Neural cell (in vitro differentiated cells): Measurements from ENCODE around the gene MPL. TPM values are rescaled to one million over a fixed set of nuclear protein-coding genes. Genes with fewer than 3 reads are reported as not detected.

Experiments used
- H2AFZ ChIP-seq: fragments of 200-600, 300-800 bp; sonication (generic), shearing (Covaris generic); 2 replicates; pipeline ENCODE4 v1.6.0; 2014; ENCODE audit warnings: low read depth, mild to moderate bottlenecking, antibody characterized with exemption, low read length, moderate library complexity
- H3F3A ChIP-seq: fragments of 200-600 bp; shearing (Covaris generic); 2 replicates; pipeline ENCODE4 v1.6.1; 2016; ENCODE audit warnings: mild to moderate bottlenecking, moderate library complexity, mixed read lengths, antibody characterized with exemption, low read length; ENCODE audit not compliant: insufficient read depth, poor library complexity, severe bottlenecking
- H3K27ac ChIP-seq: fragments of 200-600, 300-800 bp; sonication (generic), shearing (Covaris generic); 2 replicates; pipeline ENCODE4 v1.5.1; 2014; ENCODE audit warnings: mild to moderate bottlenecking, low read length, moderate library complexity
- H3K27me3 ChIP-seq: fragments of 300-800, 200-600 bp; sonication (generic), shearing (Covaris generic); 2 replicates; pipeline ENCODE4 v1.6.0; 2014; ENCODE audit warnings: mild to moderate bottlenecking, low read depth, low read length, moderate library complexity; ENCODE audit not compliant: insufficient read depth
- H3K36me3 ChIP-seq: fragments of 300-800, 200-600 bp; sonication (generic), shearing (Covaris generic); 2 replicates; pipeline ENCODE4 v1.5.1; 2014; ENCODE audit warnings: mild to moderate bottlenecking, antibody characterized with exemption, low read length, moderate library complexity; ENCODE audit not compliant: insufficient read depth
- H3K4me2 ChIP-seq: fragments of 300-800, 200-600 bp; sonication (generic), shearing (Covaris generic); 2 replicates; pipeline ENCODE4 v1.6.0; 2014; ENCODE audit warnings: mild to moderate bottlenecking, low read length
- H3K4me3 ChIP-seq: fragments of 300-800, 200-600 bp; sonication (generic), shearing (Covaris generic); 2 replicates; pipeline ENCODE4 v1.5.1; 2014; ENCODE audit warnings: mild to moderate bottlenecking, low read length, moderate library complexity
- H3K79me2 ChIP-seq: fragments of 200-600 bp; shearing (Covaris generic); replicated peaks from 2 replicates; pipeline ENCODE4 v1.6.0; 2014; ENCODE audit warnings: mild to moderate bottlenecking, low read length, moderate library complexity; ENCODE audit not compliant: insufficient read depth
- H3K9ac ChIP-seq: fragments of 300-800, 200-600 bp; sonication (generic), shearing (Covaris generic); 2 replicates; pipeline ENCODE4 v1.6.1; 2016; ENCODE audit warnings: mild to moderate bottlenecking, low read length, mixed read lengths
- H3K9me2 ChIP-seq: fragments of 200-600 bp; shearing (Covaris generic); 2 replicates; pipeline ENCODE4 v1.6.1; 2016; ENCODE audit warnings: mild to moderate bottlenecking, low read length, mixed read lengths; ENCODE audit not compliant: insufficient read depth
- H3K9me3 ChIP-seq: fragments of 200-600, 300-800 bp; sonication (generic), shearing (Covaris generic); 2 replicates; pipeline ENCODE4 v1.6.1; 2016; ENCODE audit warnings: mild to moderate bottlenecking, mixed run types, low read length, moderate library complexity, mixed read lengths
- H4K20me1 ChIP-seq: fragments of 200-600 bp; shearing (Covaris generic); 2 replicates; pipeline ENCODE4 v1.6.1; 2016; ENCODE audit warnings: mild to moderate bottlenecking, mixed run types; ENCODE audit not compliant: insufficient read depth
- CTCF ChIP-seq: fragments of 450-650 bp; IDR thresholded peaks from 2 replicates; pipeline ENCODE4 v1.5.1; 2014; ENCODE audit warnings: antibody characterized with exemption, mild to moderate bottlenecking, moderate library complexity; ENCODE audit not compliant: poor library complexity, severe bottlenecking
- EP300 ChIP-seq: fragments of 450-650 bp; conservative IDR thresholded peaks from 2 replicates; pipeline ENCODE4 v1.6.1; 2014; ENCODE audit warnings: antibody characterized with exemption, mild to moderate bottlenecking, moderate library complexity; ENCODE audit not compliant: poor library complexity, severe bottlenecking
- EZH2 ChIP-seq: fragments of 200-600, 300-800 bp; shearing (Covaris generic), sonication (generic); IDR thresholded peaks from 2 replicates; pipeline ENCODE4 v1.6.1; 2014; ENCODE audit warnings: antibody characterized with exemption, low read length, borderline replicate concordance, mild to moderate bottlenecking; ENCODE audit not compliant: insufficient read depth, poor library complexity, severe bottlenecking
- MXI1 ChIP-seq: fragments of 450-650 bp; conservative IDR thresholded peaks from 2 replicates; pipeline ENCODE4 v1.6.1; 2014; ENCODE audit warnings: antibody characterized with exemption, mild to moderate bottlenecking; ENCODE audit not compliant: poor library complexity, severe bottlenecking
- POLR2AphosphoS5 ChIP-seq: IDR thresholded peaks from 2 replicates; pipeline ENCODE4 v1.6.1; 2012
- RAD21 ChIP-seq: fragments of 450-650 bp; conservative IDR thresholded peaks from 2 replicates; pipeline ENCODE4 v1.6.1; 2014; ENCODE audit warnings: antibody characterized with exemption, mild to moderate bottlenecking, moderate library complexity
- REST ChIP-seq: IDR thresholded peaks from 2 replicates; pipeline ENCODE4 v1.6.1; 2012; ENCODE audit warnings: borderline replicate concordance
- SMC3 ChIP-seq: fragments of 450-650 bp; conservative IDR thresholded peaks from 2 replicates; pipeline ENCODE4 v1.6.1; 2014; ENCODE audit warnings: antibody characterized with exemption, mild to moderate bottlenecking, moderate library complexity; ENCODE audit not compliant: poor library complexity
- TAF1 ChIP-seq: IDR thresholded peaks from 2 replicates; pipeline ENCODE4 v1.6.1; 2012; ENCODE audit warnings: low read depth
- polyA plus RNA-seq: library from polyadenylated mRNA; depleted of rRNA; stranded (reverse); fragments of >200 nt; gene quantifications from 2 replicates; pipeline ENCODE4 v1.2.3, GENCODE V29; 2014

MPL gene
- polyA plus RNA-seq, 1 donor from 2014 or later: not detected

- Histone ChIP-seq H3K36me3 (no peaks in the 10 kb centered on the region), H3K27ac (no peak overlapping the region), H4K20me1 (no peaks in the 10 kb centered on the region), H3F3A (no peaks in the 10 kb centered on the region), H3K9me3 (no peaks in the 10 kb centered on the region), H3K4me2 (no peak overlapping the region), H3K27me3 (no peaks in the 10 kb centered on the region), H3K9me2 (no peaks in the 10 kb centered on the region), H2AFZ (no peak overlapping the region), H3K9ac (no peak overlapping the region), H3K4me3 (no peak overlapping the region), H3K79me2 (peaks cover 6% of the 10 kb centered on the region)
- TF ChIP-seq POLR2AphosphoS5 (no peak), SMC3 (no peak), EP300 (no peak), TAF1 (no peak), MXI1 (no peak), REST (no peak), RAD21 (no peak), CTCF (no peak), EZH2 (no peak)
These were observed 45.8 kb downstream of the MPL start for GRCh38 chr1:43383449-43383848.

- Histone ChIP-seq H3K4me3 (no peak overlapping the region), H3K9me3 (no peaks in the 10 kb centered on the region), H2AFZ (no peak overlapping the region), H3F3A (no peaks in the 10 kb centered on the region), H3K27me3 (no peaks in the 10 kb centered on the region), H3K4me2 (no peak overlapping the region), H3K79me2 (peaks cover 31% of the 10 kb centered on the region), H3K27ac (no peak overlapping the region), H3K9ac (no peak overlapping the region), H4K20me1 (no peaks in the 10 kb centered on the region), H3K9me2 (no peaks in the 10 kb centered on the region), H3K36me3 (no peaks in the 10 kb centered on the region)
- TF ChIP-seq MXI1 (no peak), POLR2AphosphoS5 (no peak), EP300 (no peak), REST (no peak)
These were observed 49.1 kb downstream of the MPL start for GRCh38 chr1:43386676-43387075.
